Mononuclear cell (primary cell): ENCODE data around the gene IGSF21. TPM values are rescaled to one million over a fixed set of nuclear protein-coding genes. Genes with fewer than 3 reads are reported as not detected.

Experiments
- H3K27me3 ChIP-seq: 2 replicates; pipeline ENCODE4 v1.6.0; 2011; ENCODE audit warnings: low read length, control low read depth; ENCODE audit not compliant: insufficient read depth
- H3K4me1 ChIP-seq: 2 replicates; pipeline ENCODE4 v1.5.1; 2011; ENCODE audit warnings: mild to moderate bottlenecking, low read length, control low read depth; ENCODE audit not compliant: insufficient read depth
- H3K4me3 ChIP-seq: 2 replicates; pipeline ENCODE4 v1.5.1; 2011; ENCODE audit warnings: mild to moderate bottlenecking, low read length, moderate library complexity
- H3K9me3 ChIP-seq: 2 replicates; pipeline ENCODE4 v1.5.1; 2011; ENCODE audit warnings: low read depth, mild to moderate bottlenecking, control low read depth, low read length
- total RNA-seq: library from RNA; depleted of rRNA; stranded (reverse); fragments of >200 nt; gene quantifications from one replicate; pipeline ENCODE4 v1.2.3, GENCODE V29; 2012

The IGSF21 gene
- total RNA-seq, 1 donor = not detected

GRCh38 chr1:18088077-18088594, 19.5 kb upstream of the IGSF21 start:
- H3K27me3 ChIP-seq = no peaks in the 10 kb centered on the region
- no peaks in the 10 kb centered on the region for H3K4me1 ChIP-seq
- H3K9me3 ChIP-seq = no peaks in the 10 kb centered on the region
- no peak overlapping the region for H3K4me3 ChIP-seq

- Histone ChIP-seq H3K9me3 (no peaks in the 10 kb centered on the region), H3K4me3 (no peak overlapping the region), H3K4me1 (no peaks in the 10 kb centered on the region), H3K27me3 (no peaks in the 10 kb centered on the region)
These were observed 18.1 kb upstream of the IGSF21 start for GRCh38 chr1:18089488-18089887.

GRCh38 chr1:18090636-18091035, 17.0 kb upstream of the IGSF21 start:
- no peaks in the 10 kb centered on the region for H3K9me3 ChIP-seq
- H3K4me3 ChIP-seq = no peak overlapping the region
- no peaks in the 10 kb centered on the region for H3K4me1 ChIP-seq
- no peaks in the 10 kb centered on the region for H3K27me3 ChIP-seq

GRCh38 chr1:18091660-18092446, 15.7 kb upstream of the IGSF21 start:
- no peak overlapping the region for H3K4me3 ChIP-seq
- no peaks in the 10 kb centered on the region for H3K27me3 ChIP-seq
- H3K9me3 ChIP-seq = no peaks in the 10 kb centered on the region
- no peaks in the 10 kb centered on the region for H3K4me1 ChIP-seq

GRCh38 chr1:18093193-18093592, 14.4 kb upstream of the IGSF21 start:
- Histone ChIP-seq H3K4me3 (no peak overlapping the region), H3K27me3 (no peaks in the 10 kb centered on the region), H3K4me1 (no peaks in the 10 kb centered on the region), H3K9me3 (no peaks in the 10 kb centered on the region)

- H3K4me3 ChIP-seq = no peak overlapping the region
- no peaks in the 10 kb centered on the region for H3K27me3 ChIP-seq
- no peaks in the 10 kb centered on the region for H3K9me3 ChIP-seq
- no peaks in the 10 kb centered on the region for H3K4me1 ChIP-seq
These were observed 14.0 kb upstream of the IGSF21 start for GRCh38 chr1:18093646-18094045.

GRCh38 chr1:18094096-18094495, 13.5 kb upstream of the IGSF21 start:
- H3K4me1 ChIP-seq = no peaks in the 10 kb centered on the region
- no peaks in the 10 kb centered on the region for H3K27me3 ChIP-seq
- H3K9me3 ChIP-seq = no peaks in the 10 kb centered on the region
- no peak overlapping the region for H3K4me3 ChIP-seq

- H3K9me3 ChIP-seq = no peaks in the 10 kb centered on the region
- H3K27me3 ChIP-seq = no peaks in the 10 kb centered on the region
- H3K4me1 ChIP-seq = no peaks in the 10 kb centered on the region
- no peak overlapping the region for H3K4me3 ChIP-seq
These were observed 10.4 kb upstream of the IGSF21 start for GRCh38 chr1:18097206-18097605.

GRCh38 chr1:18099026-18099425, 8.6 kb upstream of the IGSF21 start:
- Histone ChIP-seq H3K27me3 (no peaks in the 10 kb centered on the region), H3K4me3 (no peak overlapping the region), H3K9me3 (no peaks in the 10 kb centered on the region), H3K4me1 (no peaks in the 10 kb centered on the region)

GRCh38 chr1:18100060-18100459, 7.5 kb upstream of the IGSF21 start:
- H3K4me1 ChIP-seq = no peaks in the 10 kb centered on the region
- H3K4me3 ChIP-seq = no peak overlapping the region
- H3K27me3 ChIP-seq = no peaks in the 10 kb centered on the region
- H3K9me3 ChIP-seq = no peaks in the 10 kb centered on the region

- Histone ChIP-seq H3K4me1 (no peaks in the 10 kb centered on the region), H3K4me3 (no peak overlapping the region), H3K27me3 (peaks cover 1% of the 10 kb centered on the region), H3K9me3 (no peaks in the 10 kb centered on the region)
These were observed 7.0 kb upstream of the IGSF21 start for GRCh38 chr1:18100491-18101063.

- Histone ChIP-seq H3K27me3 (peaks cover 8% of the 10 kb centered on the region), H3K9me3 (no peaks in the 10 kb centered on the region), H3K4me1 (no peaks in the 10 kb centered on the region), H3K4me3 (no peak overlapping the region)
These were observed 6.1 kb upstream of the IGSF21 start for GRCh38 chr1:18101508-18101907.

- Histone ChIP-seq H3K4me3 (no peak overlapping the region), H3K9me3 (no peaks in the 10 kb centered on the region), H3K27me3 (peaks cover 22% of the 10 kb centered on the region), H3K4me1 (no peaks in the 10 kb centered on the region)
These were observed 3.7 kb upstream of the IGSF21 start for GRCh38 chr1:18103788-18104421.

- Histone ChIP-seq H3K4me1 (no peaks in the 10 kb centered on the region), H3K27me3 (peaks cover 27% of the 10 kb centered on the region), H3K4me3 (no peak overlapping the region), H3K9me3 (no peaks in the 10 kb centered on the region)
These were observed 3.0 kb upstream of the IGSF21 start for GRCh38 chr1:18104546-18105100.

GRCh38 chr1:18105196-18105595, 2.4 kb upstream of the IGSF21 start:
- no peaks in the 10 kb centered on the region for H3K9me3 ChIP-seq
- H3K27me3 ChIP-seq = peaks cover 33% of the 10 kb centered on the region
- no peaks in the 10 kb centered on the region for H3K4me1 ChIP-seq
- H3K4me3 ChIP-seq = no peak overlapping the region
